HG03045 (cell line): ENCODE data around the gene DEK.

Experiments used
- ATAC-seq: cut with Tn5 transposase; IDR thresholded peaks from one replicate; pipeline ENCODE4 v1.9.1; 2021; ENCODE audit warnings: mild to moderate bottlenecking, moderate library complexity; ENCODE audit not compliant: unreplicated experiment

Gene DEK

DNA sequence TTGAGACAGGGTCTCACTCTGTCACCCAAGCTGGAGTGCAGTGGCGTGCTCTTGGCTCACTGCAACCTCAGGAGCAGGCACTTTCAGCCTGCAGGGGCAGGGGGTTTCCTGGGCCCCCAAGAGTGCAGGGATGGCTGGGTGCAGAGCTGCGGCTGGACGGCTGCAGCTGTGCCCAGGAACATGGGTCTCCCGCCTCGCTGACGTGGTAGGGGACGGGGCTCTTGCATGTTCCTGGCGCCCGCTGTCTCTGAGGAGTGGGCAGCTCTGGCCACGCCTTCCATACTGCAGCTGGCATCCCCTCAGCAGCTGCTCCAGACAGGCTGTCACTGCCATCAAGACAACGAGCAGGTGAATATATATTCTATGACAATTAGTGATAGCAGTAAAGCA lies 2.2 kb upstream of the DEK start:
- ATAC-seq: no peak

DNA sequence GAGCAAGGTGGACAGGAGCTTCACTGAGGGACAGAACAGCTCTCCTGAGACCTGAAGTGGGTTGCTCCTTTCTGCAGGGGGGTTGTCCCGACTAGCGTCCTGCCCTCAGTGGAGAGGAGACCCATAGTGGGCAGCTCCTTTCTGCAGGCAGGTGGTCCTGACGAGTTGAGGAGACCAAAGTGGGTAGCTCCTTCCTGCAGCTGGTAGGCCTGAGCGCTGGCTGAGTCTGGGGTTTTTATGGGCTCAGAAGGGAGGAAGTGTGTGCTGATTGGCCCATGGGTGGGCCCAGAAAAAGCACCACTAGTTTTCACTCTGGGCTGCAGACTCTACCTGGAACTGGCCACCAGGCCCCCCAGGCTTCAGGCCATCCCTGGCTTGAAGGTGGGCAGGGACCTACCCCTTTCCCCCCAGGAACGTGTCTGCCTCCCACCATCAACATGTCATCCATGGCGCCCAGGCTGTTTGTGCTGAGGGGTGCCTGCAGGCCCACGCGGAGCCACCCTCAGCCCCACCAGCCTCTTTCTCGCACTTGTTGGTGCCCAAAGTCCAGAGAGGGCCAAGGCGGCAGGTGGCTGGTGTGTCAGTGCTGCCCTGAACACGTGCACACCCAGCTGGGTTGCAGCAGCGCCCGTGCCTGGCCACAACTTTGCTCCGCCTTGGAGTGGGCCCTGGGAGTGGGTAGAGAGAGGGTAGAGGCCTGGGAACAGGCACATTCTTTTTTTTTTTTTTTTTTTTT lies 1.6 kb upstream of the DEK start:
- ATAC-seq: no peak

DNA sequence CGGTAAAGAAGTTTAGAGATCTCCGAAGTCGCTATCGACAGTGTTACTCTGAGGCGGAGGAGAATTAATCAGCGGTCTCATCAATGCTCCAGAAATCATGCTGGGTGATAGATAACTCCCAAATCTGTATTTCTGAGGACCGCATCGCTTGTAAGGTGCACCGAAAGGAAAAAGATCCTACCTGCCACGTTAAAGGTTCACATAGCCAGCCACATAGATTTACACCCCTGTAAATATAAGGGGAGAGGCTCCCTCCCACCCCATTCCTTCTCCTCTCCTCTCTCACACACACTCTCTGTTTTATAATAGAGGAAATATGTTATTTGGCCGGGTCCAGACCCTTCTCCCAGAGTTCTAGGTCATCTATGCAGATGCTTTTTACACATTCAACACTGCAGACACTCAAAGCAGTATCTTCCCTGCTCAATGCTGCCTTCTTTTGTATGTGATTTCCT lies 620 bp upstream of the DEK start:
- no peak for ATAC-seq

DNA sequence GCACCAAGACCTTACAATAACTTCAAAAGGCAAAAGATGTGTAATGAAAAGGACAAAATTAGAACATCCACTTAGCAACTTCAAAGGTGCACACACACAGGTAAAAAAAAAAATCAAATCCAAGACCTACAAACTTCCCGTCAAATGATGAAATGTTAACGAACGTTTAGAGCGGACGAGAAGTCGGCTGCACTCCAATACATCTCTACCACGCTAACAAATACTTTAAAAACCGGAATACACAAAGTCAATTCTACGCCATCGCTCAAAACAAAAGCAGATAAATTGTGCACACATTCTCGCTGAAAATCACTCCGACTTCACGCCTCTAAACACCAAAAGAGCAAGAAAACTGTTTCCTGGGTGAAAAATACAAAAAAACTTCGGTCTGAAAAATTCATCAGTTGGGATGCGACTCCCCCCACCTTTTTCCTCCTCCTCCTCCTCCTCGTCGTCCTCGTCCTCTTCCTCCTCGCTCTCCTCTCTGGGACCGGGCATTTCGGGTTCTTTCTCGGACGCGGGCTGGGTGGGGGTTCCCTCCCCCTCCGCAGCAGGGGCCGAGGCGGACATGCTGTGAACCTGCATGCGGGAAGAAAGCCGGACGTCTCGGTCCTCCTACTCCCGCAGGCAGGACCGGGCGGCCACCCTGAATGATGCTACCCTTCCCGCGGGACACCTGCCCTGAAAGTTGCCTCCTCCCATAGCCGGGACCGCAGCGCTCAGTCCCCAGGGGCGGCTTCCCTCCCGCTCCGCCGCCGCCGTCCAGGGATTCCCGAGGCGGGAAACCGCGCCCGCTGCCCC lies 712 bp downstream of the DEK start:
- peak; percentile 14 for ATAC-seq

DNA sequence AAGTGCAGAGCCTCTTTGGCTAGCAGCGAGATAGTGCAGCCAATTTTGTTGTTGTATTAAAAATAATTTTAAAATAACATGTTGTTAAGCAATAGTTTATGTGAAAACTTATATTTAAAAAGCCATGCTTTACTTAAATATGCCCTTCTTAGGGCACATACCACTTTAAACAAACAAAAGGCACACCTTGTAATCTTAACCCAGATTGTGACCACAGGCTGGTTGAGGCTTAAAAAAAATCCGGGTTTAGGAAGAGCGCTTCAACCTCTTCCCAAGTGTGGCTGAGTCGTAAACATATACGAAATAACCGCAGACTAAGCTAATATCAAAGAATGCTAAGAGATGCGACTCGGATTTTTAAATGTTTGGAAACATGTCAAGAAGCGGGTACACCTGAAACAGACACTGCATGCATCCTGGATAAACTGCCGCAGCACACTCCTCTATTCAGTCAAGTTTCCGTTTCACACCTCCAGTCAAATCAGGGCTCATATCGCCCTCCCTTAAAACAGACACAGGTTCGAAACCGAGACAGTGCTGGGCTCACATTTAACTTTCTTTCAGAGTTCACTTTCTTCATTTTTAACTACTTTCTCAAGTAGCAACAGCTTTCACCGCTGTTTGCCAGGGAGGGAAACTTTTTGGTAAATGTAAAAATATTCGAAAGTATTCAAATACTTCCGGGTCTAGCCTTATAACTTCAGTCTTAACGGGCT lies 1.5 kb downstream of the DEK start:
- peak; percentile 62 for ATAC-seq

DNA sequence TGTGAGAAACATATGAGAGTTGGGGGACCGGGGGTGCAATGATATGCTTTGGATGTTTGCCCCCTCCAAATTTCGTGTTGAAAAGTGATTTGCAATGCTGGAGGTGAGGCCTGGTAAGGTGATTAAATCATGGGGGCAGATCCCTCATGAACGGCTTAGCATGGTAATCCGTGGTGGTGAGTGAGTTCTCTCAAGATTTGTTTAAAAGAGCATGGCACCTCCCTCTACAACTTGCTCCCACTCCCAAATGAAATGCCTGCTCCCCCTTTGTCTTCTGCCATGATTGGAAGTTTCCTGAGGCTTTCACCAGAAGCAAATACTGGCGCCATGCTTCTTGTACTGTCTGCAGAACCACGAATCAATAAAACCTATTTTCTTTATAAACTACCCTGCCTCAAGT lies 2.5 kb downstream of the DEK start:
- no peak for ATAC-seq

DNA sequence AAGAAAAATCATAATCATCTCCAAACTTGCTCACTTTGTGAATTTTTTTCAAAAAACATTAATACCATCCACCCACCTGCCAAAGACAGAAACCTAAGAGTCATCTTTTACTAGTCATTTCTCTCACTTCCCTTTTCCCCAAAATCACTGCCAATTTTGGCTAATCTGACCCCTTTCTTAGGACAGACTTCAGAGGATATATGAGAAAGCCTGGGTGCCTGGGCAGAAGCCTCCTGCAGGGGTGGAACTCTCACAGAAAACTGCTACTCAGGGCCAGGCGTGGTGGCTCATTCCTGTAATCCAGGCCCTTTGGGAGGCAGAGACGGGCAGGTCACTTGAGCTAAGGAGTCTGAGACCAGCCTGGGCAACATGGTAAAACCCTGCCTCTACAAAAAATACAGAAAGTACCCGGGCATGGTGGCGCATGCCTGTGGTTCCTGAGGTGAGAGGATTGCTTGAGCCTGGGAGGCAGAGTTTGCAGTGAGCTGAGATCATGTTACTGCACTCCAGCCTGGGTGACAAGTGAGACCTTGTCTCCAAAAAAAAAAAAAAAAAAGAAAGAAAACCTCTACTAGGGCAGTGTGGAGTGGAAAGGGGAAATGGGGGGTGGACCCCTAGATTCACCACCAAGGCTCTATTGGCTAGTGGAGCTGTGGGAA lies 3.8 kb downstream of the DEK start:
- ATAC-seq: peak; percentile 35

DNA sequence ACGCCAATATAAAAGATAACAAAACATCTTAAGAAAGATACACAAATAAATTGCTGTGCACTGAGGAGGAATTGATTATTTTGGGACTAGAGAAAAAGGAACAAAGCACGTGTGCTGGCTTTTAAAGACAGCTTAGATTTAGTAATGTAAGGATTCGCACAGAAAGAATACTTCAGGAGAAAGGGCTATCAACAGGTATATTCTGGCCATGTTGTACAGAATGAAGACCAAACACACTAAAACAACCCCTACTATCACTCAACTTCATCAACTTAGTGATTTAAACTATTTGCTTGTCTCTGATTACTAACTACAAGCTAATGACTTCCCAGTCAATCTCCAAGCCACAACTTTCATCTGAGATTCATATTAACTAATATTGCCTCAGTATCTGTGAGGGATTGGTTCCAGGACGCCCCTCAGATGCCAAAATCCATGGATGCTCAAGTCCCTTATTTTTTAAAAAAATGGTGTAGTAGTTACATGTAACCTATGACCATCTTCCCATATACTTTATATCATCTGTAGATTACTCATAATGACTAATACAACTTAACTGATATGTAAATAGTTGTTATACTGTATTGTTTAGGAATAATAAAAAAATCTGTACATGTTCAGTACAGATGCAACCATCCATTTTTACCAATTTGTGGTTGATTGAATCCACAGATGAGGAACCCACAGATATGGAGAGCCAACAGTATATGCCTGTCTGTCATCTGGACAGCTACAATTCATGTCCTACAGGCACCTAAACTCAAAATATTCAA lies 4.5 kb downstream of the DEK start:
- no peak for ATAC-seq

DNA sequence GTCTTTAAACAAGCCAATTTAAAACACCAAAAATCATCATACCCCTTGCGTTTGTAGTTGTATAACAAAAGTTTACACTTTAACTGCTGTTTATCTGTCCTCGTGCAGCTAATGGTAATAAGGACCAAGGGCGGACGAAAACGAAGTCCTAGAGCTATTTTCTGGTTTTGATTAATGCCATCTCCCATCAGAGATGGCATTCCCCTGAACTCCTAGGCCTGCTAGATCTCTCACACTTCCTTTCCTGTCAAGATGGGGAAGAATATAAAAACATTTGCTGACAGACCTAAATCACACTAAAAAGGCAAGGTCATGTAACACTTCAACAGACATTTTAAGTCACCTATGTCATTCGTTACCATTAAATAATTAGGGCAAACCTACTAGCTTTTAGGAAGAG lies 9.5 kb downstream of the DEK start:
- no peak for ATAC-seq

DNA sequence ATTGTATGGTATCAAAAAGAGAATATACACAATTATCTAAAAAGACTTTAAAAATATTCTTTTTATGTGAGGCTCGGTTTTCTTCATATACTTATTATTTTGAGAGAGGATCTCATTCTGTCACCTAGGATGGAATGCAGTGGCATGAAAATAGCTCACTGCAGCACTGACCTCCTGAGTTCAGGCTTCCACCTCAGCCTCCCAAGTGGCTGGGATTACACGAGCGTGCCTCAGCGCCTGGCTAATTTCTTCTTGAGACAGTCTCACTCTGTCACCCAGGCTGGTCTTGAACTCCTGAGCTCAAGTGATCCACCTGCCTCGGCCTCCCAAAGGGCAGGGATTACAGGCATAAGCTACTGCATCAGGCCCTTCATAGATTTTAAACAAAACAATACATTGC lies 10.7 kb downstream of the DEK start:
- ATAC-seq: no peak

DNA sequence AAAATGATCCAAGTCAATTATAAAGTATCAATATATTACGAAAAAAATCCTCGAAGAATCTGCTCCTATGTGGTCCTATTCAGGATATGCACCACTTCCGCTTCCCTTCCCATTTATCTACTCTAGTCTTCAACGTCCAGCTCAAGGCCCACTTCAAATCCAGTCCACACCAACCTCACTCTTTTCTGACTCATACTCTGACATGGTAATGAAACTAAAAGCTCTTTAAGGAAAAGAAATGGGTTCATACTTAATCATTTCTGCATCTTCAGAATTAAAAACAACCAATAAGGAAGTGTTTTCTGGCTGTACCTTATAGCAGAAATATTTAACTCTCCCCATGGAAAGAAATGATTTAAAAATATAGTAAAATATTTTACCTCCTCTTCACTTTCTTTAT lies 15.1 kb downstream of the DEK start:
- ATAC-seq: no peak

DNA sequence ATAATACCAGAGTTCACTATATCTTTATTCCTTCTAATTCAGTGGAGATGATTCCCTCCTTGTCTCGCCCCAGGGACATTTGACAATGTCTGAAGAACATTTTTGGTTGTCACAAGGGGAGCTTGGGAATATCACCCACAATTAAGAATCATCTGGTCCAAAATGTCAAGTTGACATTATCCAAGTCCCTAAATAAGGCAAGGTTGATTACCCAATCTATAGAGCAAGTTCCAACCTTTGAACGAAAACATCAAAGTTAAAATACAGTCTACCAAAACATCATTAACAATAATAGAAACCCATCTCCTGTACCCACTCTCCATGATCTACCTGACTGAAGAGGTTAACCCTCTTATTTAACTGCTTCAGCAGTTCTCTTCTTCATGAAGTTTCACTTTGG lies 15.6 kb downstream of the DEK start:
- ATAC-seq: no peak

DNA sequence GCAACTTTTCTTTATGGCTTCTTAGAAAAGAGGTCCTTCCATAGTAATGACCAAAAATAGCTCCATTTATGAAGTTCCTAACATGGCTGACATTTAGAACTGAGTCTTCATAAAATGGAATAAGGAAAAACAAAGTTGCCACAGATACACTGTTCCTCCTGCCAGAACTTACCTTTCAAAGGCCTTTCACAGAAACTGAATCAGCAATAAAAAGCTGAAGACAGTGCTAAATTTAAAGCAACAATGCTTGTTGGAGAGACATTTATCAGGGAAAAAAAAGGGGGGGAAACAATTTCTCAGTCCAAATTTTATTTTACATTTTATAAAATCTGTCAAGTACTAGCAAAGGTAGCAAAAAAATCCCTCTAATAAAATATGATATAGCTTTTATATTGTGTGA lies 17.3 kb downstream of the DEK start:
- no peak for ATAC-seq

DNA sequence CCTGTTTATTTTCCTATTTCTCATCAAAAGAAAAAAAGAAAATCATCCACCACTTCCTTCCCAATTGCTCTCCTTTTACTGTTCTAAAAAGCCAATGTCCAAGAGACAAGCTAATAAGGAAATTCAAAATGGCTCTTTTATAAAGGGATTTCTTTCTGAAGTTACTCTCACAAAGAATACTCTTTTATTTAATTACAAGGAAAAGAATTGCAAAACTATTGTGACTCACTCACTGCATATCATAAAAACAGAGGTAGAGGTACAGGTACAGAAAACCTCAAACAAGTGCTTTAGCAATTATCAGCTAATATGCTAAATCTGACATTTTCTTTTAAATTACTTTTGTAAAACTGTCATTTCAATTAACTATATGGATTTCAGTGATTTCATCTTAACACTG lies 18.1 kb downstream of the DEK start:
- no peak for ATAC-seq

DNA sequence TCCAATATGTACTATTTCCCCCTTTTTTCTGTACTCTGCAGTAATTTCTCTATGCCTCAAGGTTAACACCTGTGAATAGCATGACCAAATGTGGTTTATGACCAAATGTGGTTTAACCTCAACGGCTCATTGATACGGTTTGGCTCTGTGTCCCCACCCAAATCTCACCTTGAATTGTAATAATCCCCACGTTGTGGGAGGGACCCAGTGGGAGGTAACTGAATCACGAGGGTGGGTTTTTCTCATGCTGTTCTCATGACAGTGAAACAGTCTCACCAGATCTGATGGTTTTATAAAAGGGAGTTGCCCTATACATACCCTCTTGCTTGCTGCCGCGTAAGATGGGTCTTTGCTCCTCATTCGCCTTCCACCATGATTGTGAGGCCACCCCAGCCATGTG lies 18.7 kb downstream of the DEK start:
- no peak for ATAC-seq

DNA sequence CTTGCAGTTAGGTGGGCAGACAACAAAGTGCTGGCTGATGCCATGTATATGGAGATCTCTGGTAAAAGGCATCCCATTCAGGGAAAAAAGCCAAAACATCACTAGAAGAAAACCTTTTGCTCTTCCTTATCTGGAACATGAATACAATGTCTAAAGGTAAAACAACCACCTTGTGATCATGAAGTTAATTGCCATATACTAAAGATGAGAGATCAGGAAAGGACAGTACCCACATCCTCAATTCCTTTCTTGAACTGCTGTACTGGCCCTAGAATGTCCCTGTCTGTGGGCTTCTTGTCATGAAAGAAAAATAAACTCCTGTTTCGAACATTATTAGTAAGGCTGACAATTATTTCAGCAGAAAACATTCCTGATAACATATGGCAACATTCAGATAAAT lies 19.3 kb downstream of the DEK start:
- ATAC-seq: no peak

DNA sequence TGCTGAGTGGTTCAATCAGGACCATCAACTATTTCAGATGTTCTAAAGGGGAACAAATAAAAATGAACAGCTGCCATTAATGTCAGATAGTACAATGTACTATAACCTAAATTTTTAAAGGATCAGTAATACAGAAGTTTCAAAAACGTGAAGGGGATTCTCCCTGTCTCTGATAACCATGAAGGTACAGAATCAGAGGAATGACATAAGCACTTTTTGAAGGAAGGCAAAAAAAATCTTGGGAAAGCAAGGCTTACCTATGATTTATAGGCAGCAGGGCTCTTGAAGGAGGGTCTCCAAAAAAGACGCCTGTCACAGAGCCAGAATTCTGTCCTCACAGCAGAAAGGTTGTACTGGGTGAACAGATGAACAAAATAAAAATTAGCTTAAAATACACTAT lies 20.1 kb downstream of the DEK start:
- ATAC-seq: no peak

DNA sequence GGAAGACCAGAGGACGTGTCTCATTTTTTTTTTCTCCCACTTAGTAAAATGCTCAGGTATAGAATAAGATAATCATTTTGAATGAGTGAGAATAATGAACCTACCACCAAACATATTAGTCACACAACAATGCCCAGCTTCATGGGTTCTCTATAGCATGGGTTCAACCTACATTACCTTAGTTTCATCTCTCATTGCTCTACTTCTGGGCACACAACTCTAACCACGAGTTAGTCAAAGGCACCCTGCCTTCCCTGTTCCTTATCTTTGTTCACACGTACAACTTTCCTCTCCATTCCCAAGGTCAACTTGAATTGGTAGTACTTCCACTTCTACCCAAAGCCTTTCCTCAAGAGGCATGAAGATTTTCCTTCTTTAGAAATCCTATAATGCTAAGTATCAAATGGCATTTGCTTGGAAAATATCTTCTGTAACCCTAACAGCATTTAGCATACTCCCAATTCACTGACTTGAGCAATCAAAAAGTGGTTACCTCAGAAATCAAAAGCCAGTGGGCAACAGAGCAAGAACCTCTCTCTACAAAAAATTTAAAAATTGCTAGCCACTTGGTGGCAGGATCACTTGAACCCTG lies 20.9 kb downstream of the DEK start:
- no peak for ATAC-seq

DNA sequence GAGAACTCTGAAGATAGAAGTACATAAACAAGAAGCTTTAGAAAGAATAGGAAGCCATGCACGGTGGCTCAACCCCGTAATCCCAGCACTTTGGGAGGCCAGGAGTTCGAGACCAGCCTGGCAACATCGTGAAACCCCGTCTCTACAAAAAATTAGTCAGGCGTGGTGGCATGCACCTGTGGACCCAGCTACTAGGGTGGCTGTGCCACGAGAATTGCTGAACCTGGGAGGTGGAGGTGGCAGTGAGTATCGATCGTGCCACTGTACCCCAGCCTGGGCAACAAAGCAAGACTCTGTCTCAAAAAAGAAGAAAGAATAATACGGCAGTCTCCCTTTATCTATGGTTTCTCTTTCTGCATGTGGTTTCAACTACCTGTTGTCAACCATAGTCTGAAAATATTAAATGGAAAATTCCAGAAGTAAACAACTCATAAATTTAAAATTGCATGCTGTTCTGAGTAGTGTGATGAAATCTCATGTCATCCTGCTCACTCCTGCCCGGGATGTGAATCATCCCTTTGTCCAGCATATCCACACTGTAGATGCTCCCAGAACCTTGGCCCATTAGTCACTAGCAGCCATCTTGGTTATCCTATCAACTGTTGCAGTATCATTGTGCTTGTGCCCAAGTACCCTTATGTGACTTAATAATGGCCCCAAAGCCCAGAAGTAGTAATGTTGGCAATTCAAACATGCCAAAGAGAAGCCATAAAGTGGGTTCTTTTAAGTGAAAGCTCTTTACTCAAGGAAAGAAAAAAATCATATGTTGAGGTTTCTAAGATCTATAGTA lies 22.1 kb downstream of the DEK start:
- no peak for ATAC-seq
